Caki2 (cell line): ENCODE measurements around the gene IL1R2. TPM values are rescaled to one million over a fixed set of nuclear protein-coding genes. Genes with fewer than 3 reads are reported as not detected.

Experiments used
- DNase-seq: peaks from one replicate; pipeline ENCODE4 v3.0.0-alpha.2; 2015; ENCODE audit warnings: low read depth
- in situ Hi-C: cut with HindIII; loops from 2 replicates; pipeline ENCODE4 v1.10.0; 2016; ENCODE audit warnings: low sequenced_read_pairs, low pct_unique_long_range_greater_than_20kb, mixed read lengths
- total RNA-seq: library from RNA; depleted of rRNA; stranded (reverse); fragments of >200 nt; shearing (Covaris generic); gene quantifications from 2 replicates; pipeline ENCODE4 v1.2.3, GENCODE V29; 2014; ENCODE audit warnings: low replicate concordance; rRNA removed

Gene IL1R2
- total RNA-seq, result 0.78 and 3.2 TPM in 2 replicates

GRCh38 chr2:101991721-101992145, at the start of gene IL1R2:
Gene IL1R2 (plus strand): TSS chr2:101991960. CDS start chr2:102008576, 16,616 bp downstream.
- DNase-seq, result no peak
- in situ Hi-C loops, result no loop called here

GRCh38 chr2:101942851-101943250, 48.9 kb upstream of the IL1R2 start:
- in situ Hi-C loops, result no loop called here
- no peak for DNase-seq

GRCh38 chr2:101946372-101947039, 45.3 kb upstream of the IL1R2 start:
- in situ Hi-C loops, result no loop called here

GRCh38 chr2:101947374-101947773, 44.4 kb upstream of the IL1R2 start:
- in situ Hi-C loops, result no loop called here
- no peak for DNase-seq

More at GRCh38 chr2:101946372-101947039, 45.3 kb upstream of the IL1R2 start:
- no peak for DNase-seq

- no peak for DNase-seq
- in situ Hi-C loops, result no loop called here
These were observed 43.1 kb upstream of the IL1R2 start for GRCh38 chr2:101948625-101949155.

- DNase-seq, result no peak
- in situ Hi-C loops, result no loop called here
These were observed 42.5 kb upstream of the IL1R2 start for GRCh38 chr2:101949304-101949703.

- in situ Hi-C loops, result no loop called here
- no peak for DNase-seq
These were observed 40.5 kb upstream of the IL1R2 start for GRCh38 chr2:101951296-101951695.

GRCh38 chr2:101952551-101952950, 39.2 kb upstream of the IL1R2 start:
- no peak for DNase-seq
- in situ Hi-C loops, result no loop called here

- no peak for DNase-seq
- in situ Hi-C loops, result no loop called here
These were observed 35.0 kb upstream of the IL1R2 start for GRCh38 chr2:101956465-101957438.

- in situ Hi-C loops, result no loop called here
These were observed 33.7 kb upstream of the IL1R2 start for GRCh38 chr2:101958061-101958460.

GRCh38 chr2:101960819-101961337, 30.9 kb upstream of the IL1R2 start:
- in situ Hi-C loops, result no loop called here
- no peak for DNase-seq

More at GRCh38 chr2:101958061-101958460, 33.7 kb upstream of the IL1R2 start:
- no peak for DNase-seq

GRCh38 chr2:101961338-101962191, 30.2 kb upstream of the IL1R2 start:
- in situ Hi-C loops, result no loop called here
- DNase-seq, result no peak

- in situ Hi-C loops, result no loop called here
- no peak for DNase-seq
These were observed 29.5 kb upstream of the IL1R2 start for GRCh38 chr2:101962309-101962708.

- no peak for DNase-seq
- in situ Hi-C loops, result no loop called here
These were observed 28.6 kb upstream of the IL1R2 start for GRCh38 chr2:101963198-101963597.

- no peak for DNase-seq
- in situ Hi-C loops, result no loop called here
These were observed 23.8 kb upstream of the IL1R2 start for GRCh38 chr2:101967826-101968513.

- in situ Hi-C loops, result no loop called here
- no peak for DNase-seq
These were observed 22.0 kb upstream of the IL1R2 start for GRCh38 chr2:101969723-101970122.

GRCh38 chr2:101970901-101971300, 20.9 kb upstream of the IL1R2 start:
- no peak for DNase-seq
- in situ Hi-C loops, result no loop called here
